DMS114 treated with DMSO at 0.1 percent for 48 hours (cell line): ENCODE measurements around the gene SIGLEC12.
"Not testable (repeated sequence)": the region's sequence is repeated elsewhere in the genome, so short reads cannot be mapped to it uniquely, and the experiment has no call there.

Experiments used
- DNase-seq: peaks from one replicate; lab custom pipeline; 2025; ENCODE audit not compliant: unreplicated experiment; lab: John Stamatoyannopoulos, UW

Gene SIGLEC12

DNA sequence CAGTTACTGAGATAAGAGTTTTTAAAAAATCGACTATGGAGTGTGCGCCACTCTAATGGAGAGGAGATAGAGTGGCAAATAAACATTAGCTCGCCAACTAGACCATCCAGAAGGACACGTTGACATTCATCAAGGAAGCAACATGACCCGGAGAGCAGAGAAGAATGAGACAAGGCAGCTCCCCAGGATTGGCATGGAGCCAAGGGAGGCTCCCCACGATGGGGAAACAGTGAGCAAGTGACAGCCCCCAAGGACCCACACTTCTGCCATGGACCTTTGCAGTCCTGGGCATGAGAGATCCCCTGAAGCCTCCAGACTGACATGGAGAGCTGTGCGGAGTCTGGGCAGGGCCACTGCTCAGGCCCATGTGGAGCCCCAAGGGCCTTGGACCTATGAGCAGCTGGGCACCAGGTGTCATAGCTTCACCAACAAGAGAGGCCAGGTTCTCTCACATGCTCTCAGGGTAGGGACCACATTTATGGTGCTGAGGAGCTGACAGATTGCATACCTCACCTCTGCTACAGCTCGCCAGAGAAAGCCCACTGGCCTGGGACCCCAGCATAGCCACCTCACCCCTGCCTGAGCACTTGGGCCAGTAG lies 23.2 kb upstream of the SIGLEC12 start:
- no peak for DNase-seq

DNA sequence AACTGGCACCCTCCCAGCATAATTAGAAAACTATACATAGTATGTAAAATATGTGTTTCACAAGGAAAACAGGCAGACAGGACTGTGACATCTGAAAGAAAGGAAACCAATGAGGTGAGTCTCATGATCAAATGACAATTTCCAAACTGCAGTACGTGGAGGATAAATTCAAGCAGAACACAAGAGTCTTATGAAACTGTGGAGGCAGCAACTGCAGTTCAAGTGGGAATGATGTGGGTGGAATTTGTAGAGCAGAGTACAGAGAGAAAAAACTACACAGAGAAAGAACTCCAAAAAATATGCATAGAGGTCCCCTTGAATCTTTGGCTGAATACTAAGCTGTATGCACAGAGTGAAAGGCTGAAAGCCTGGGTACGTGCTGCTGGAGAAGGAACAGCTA lies 20.2 kb upstream of the SIGLEC12 start:
- no peak for DNase-seq

DNA sequence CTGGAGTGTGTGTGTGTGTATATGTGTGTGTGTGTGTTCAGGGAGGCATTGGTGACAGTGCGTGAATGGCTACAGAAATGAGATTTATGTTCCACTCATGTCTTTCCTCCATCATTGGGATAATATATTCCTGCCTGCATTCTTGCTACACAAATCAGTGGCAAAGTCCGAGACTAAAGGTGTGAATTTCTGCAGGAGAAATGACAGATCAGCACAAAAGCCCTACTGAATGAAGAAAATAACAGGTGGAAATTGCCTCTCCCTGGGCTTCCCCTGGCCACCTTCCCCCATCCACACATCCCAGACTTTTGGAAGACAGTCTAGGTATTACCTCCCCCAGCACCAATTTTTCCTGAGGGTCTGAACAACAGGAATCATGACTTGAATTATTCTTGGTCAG lies 19.8 kb upstream of the SIGLEC12 start:
- no peak for DNase-seq

DNA sequence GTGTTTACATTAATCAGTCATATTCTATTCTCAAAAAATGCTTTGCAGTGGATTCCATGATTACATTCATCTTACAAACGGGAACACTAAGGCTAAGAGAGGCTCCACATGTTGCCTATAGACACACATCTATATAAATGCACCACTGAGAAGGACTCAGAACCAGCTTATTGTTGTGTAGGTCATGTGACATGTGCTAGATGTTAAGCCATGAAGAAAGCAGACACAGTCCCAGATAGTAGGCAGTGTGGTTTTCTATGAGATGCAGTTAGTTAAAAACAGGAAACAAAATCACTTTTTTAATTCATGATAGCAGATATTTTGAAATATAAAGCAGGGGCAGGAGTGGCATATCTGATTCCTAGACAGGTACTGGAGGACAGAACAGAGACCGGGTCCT lies 19.1 kb upstream of the SIGLEC12 start:
- DNase-seq, result no peak

DNA sequence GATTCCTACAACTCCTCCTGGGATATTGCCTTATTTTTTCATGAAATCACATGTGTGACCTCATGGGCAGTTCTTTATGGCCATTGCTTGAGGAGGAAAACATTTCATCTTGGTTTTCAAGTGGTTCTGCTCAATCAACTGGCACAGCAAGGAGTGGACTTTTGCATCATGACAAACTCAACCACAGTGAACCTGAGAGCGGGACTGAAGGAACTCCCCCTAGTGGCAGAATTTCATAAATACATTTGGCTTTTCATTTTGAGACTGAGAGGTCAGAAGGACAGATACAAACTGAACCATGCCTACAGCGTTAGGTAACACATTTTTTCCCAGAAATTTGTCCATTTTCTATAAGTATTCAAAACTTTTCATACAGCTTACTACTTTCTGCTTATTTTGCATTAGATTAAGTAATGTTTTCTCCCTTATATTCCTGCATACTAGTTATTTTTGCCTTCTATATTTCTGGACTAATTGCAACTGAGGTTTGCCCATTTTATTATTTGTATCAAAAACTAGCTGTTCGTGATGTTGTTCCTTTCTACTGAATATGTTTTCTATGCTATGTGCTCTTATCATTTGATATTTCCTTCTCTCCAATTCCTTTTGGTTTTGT lies 13.4 kb upstream of the SIGLEC12 start:
- DNase-seq, result peak; percentile 46

DNA sequence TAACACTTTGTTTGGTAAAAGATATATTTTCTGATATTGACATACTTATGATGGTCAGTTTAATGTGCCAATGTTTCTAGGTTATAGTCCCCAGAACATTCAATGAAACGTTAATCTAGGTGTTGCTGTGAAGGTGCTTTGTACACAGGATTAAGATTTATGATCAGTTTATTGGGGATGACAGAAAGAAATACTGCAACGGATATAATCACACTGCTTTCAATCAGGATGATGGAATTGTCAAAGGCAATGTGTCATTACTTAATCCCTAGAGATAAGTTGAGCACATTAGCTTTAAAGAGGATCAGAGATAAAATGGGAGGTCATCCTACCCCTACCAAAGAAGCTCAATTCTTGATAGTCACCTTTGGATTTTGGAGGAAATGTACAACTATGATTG lies 12.4 kb upstream of the SIGLEC12 start:
- DNase-seq, result no peak

DNA sequence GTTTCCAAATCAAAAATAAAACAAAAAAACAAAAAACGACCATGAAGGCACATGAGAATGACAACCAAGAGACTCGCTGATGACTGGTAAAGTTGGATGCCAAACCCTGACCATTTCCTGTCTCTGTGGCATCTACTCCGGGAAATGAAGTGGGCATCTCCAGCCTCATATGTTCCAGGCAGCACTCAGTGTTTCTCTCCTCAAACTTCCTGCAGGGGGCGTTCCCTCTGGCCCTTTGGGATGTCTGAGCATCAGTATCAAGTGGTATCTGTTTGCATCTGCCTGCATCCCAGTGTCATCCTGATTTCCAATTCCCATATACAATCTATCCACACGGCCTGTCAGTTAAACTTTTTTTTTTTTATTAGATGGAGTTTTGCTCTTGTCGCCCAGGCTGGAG lies 9.8 kb upstream of the SIGLEC12 start:
- no peak for DNase-seq

DNA sequence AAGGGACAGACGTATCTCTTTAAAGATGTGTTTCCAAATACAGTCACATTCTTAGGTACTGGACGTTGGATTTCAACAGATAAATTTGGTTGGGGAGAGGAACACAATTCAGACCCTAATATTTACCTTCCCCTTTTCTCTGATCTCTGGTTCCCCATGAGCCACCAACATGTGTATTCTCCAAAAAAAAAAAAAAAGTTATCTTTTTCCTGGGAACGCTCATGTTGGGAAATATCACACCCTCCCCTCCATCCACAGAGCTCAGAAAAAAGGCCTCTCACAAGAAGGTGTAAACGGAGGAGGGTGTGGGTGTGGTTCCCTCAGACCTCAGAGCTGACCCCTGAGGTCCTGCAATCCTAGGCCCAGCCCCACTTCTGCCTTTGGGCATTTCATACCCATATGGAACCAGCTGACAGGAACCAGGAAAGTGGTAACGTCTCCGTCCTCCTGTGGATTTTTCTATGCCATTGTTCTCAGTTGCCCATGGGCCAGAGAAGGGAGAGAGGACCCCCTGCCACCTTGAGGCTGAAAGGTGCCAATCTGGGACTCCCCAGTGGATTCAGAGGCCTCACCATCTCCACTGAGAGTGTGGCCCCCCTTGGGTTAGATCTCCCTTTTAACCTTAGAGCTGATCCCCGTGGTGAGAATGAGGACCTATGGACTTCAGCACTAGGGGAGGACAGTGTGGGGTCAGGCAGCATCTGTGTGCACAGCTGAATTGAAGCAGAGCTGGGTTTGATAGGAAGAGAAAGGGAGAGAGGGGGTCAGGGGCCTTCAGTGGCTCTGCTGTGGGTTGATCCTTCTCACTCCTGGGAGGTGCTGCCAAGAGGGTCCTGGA lies 8.4 kb upstream of the SIGLEC12 start:
- DNase-seq, result no peak

DNA sequence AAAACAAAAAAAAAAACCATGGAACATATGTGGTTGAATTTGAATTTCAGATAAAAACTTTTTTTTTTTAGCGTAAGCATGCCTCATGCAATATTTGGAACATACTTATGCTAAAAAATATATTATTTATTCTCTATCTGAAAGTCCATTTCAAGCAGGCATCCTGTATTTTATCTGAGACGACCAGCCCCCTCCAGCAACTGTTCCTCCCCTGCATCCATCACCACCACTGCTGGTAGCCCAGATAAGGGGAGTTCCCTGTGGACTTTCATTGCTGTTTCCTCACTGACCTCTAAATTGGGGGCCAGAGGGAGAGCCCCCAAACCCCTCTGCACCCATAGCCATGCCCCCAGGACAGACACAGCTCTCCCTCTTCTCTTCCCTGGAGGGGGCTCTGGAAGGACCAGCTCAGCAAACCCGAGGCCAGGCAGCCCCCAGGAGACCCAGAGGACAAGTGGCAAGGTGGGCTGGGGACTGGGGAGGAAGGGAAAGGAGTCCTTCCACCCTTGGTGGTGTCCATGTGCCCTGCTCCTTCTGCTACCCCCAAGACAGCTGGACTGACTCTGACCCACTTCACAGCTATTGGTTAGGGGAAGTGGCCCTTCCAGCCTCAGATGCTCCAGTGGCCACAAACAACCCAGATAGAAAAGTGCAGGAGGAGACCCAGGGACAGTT lies 6.6 kb upstream of the SIGLEC12 start:
- DNase-seq, result no peak

DNA sequence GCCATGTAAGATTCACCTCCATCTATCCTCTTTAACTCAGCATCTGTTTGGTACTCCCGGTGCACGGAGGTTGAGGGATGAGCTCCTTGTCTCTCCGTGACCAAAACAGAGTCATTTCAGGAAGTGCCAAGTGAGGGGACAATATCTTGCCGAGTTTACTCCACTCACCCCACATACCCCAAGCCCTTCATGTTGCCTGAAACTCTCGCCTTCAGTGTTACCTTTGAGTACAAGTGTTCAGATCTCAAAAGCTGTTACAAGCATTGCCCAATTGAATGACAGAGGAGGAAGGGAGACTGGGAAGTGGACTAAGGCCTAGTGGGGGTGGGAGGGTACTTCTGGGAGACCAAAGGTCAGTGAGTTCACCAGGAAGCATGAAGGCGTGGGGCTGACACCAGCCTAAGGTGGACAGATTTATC lies 6.0 kb upstream of the SIGLEC12 start:
- no peak for DNase-seq

DNA sequence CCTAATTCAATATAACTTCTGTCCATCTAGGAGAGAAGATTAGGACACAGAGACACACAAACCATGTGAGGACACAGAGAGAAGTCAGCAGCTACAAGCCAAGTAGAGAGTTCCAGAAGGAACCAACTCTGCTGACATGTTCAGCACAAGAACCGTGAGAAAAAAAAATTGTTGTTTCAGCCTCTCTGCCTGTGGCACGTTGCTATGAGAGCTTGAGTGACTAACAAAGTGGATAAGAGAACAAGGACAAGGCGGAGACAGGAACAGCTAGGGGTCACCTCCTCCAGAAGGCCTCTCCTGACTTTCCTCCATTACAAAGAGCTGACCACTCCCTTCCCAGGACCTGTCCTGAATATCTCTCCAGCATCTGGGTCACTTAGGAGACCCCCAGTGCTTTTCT lies 5.6 kb upstream of the SIGLEC12 start:
- DNase-seq, result no peak

DNA sequence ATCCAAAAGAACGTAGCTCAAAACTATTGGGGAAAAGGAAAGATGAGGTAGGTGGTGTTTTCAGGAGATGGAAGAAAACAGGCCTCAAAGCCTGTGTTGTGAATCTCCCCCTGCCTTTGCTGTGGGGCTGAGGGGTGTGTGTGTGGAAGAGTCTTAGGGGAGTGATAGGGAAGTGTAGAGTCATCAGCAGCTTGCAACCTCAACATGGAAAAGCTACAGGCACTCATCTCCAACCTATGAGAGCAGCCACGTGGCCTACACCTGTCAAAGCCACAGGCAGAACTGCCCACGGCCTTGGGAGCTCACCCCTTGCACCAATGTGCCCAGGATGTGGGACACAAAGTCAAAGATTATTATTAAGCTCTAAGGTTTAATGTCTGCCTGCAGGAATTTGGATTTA lies 4.3 kb upstream of the SIGLEC12 start:
- DNase-seq, result no peak

DNA sequence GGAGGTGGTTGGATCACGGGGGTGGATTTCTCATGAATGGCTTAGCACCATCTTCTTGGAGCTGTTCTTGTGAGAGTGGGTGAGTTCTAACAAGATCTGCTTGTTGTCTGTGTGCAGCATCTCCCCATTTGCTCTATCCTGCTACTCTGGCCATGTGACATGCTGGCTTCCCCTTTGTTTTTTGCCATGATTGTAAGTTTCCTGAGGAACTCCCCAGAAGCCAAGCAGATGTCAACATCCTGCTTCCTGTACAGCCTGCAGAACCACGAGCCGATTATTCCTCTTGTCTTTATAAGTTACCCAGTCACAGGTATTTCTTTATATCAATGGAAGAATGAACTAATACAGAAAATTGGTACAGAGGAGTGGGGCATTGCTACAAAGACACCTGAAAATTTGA lies 2.3 kb upstream of the SIGLEC12 start:
- DNase-seq, result no peak

DNA sequence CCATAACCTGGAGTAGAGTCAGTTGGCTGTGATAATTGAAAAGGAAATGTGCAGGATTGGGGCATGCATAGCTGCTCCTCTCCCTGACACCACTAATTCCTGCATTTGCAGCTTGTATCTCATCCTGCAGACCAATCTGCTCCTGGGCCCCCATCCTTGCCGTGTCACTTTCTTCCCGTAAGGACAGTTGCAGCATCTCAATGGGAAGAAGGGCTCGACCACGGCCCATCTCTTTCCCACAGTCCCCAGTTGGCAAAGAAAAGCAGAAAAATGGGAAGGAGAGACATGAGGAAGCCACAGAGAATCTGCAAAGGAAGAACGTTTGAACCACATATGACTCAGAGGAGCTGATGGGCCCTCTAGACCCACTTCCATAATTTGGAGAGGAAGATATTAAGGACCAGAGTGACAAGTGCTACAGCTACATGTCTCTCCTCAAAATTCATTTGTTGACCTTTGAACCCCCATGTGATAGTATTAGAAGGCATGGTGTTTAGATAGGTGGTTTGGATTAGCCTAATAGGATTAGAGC lies 1.8 kb upstream of the SIGLEC12 start:
- DNase-seq, result no peak

DNA sequence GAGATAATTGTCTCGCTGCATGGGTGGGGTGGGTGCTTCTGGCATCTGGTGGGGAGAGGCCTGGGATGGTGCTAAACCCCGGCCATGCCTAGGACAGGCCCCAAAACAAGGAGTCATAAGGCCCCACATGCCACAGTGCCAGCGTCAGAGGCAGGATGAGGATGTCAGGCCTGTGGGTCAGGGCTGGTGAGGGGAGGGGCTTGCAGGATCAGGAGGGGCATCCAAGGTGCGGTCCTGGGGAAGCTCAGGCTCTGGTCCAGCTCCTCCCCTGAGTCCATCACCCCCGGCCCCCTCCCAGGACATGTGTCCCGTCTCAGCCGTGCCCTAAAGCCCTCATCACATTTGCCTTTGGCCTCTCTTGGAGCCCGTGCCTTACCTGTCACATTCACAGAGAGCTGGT lies 669 bp downstream of the SIGLEC12 start:
- DNase-seq, result not testable (repeated sequence)

DNA sequence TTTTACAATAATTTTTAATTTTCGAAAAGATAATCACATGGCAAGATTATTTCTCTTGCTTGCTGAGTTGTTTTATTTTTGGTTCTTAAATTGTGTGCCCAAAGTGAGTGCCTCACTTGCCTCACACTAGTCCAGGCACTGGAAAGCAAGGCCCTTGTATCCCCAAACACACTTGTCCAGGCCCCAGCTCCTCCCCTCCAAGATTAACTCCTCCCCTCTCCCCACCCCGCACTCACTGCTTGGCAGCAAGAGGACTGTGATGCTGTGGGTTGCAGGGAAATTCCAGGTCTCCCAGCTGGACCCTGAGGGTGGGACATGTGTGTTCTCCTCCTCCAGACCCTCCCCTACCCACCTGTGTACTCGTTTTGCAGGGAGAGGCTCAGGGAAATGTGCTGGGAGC lies 3.9 kb downstream of the SIGLEC12 start:
- DNase-seq, result no peak

DNA sequence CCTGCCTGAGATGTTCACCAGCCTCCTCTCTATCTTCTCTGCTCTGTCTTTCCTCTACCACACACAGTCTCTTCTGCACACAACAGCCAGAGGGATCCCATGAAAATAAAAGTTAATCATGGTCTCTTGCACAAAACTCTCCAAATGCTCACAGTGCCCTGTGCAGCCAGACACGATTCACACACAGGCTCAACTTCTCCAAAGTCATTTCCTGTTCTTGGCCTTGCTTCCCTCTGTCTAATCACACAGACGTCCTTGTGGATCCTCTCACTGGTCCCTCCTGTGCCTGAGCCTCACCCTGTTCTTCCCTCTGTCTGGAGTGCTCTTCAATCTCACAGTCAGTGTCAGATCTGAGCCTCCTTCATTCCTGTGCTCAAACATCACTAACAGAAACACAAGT lies 7.8 kb downstream of the SIGLEC12 start:
- DNase-seq, result no peak

DNA sequence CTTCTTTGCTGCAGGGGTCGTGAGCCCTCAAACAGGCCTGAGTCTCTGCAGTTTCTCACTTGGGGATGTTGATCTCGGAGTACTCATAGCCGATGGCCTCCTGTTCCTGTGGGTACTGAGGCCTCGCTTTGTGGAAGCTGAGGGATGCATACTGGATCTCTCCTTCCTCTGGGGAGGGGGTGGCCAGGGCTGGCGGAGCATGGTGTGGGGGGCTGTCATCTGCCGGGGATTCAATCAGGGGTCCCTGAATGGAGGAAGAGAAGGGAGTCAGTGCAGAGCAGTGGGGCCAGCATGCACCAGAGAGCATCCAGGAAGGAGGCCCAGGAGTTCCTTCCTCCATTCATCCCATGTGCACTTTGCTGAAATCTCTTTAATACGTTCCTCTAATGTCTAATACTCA lies 10.0 kb downstream of the SIGLEC12 start:
- no peak for DNase-seq

DNA sequence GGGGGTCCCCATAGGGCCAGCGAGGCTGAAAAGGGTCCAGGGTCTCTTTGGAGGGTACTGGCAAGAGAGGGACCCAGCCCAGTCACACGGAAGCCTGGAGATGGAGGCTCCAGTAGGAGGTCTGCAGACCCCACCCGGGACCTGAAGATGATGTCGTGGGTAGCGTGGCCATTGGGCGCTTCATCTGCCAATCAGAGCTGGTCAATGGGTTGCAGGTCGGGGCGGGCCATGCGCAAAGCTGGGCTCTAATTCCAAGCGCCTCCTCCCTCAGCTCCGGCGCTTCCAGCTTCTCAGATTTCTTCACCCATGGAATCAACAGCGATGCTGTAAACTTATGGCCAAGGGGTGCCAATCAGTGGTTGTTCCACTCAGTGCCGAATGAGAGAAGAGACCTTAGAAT lies 10.9 kb downstream of the SIGLEC12 start:
- DNase-seq, result no peak

DNA sequence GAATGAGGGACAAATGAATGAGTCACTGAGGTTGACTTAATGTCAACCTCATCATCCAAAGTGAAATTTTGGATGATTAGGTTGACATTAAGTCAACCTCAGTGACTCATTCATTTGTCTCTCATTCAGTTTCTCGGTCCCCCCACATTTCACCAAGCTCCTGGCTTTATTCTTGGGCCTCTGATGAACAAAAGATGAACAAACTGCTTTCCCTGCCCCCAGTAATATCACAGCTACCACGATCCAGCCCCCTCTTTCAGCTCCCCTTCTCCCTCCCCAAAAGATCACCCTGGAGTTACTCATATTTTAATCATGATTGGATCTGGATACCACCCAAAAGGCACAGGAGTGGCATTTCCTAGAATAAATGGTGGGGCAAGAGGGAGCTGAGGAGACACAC lies 12.5 kb downstream of the SIGLEC12 start:
- no peak for DNase-seq

DNA sequence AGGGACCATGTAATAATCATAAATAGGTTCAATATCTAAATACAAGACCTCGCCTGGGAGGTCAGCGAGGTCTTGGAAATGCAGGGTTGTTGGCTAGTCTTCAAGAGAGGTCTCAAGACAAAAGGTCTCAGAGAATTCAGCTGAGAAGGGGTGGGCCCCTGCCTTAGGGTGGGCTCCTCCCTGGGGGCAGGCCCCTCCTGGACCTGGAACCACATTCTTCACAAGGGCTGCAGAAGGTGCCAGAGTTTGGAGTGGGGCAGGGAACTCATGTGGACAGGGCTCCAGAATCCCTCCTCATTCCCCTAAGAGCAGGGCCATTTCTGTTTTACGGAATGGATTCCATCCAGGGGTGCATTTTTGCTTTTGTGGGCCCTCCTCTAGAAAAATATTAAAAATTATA lies 13.1 kb downstream of the SIGLEC12 start:
- DNase-seq, result no peak
